Mesenchymal stem cell (in vitro differentiated cells and primary cell): ENCODE measurements around the gene ZNF740.
A peak's percentile ranks its signal among the peaks of the same experiment; 100 is the strongest.

ENCODE experiments used
- DNase-seq: peaks from one replicate; pipeline ENCODE4 v3.0.0-alpha.2; 2013
- H2AFZ ChIP-seq: one replicate; pipeline ENCODE4 v1.6.1; 2013; ENCODE audit warnings: low read depth, mild to moderate bottlenecking, control low read depth, inconsistent platforms, low read length, moderate library complexity
- H2AK5ac ChIP-seq: 2 replicates; pipeline ENCODE4 v1.6.1; 2013; ENCODE audit warnings: low read length, moderate library complexity, mild to moderate bottlenecking, inconsistent platforms; ENCODE audit not compliant: severe bottlenecking
- H2BK120ac ChIP-seq: one replicate; pipeline ENCODE4 v1.6.1; 2013; ENCODE audit warnings: low read depth, mild to moderate bottlenecking, inconsistent platforms, low read length, moderate library complexity
- H2BK12ac ChIP-seq, 2 experiments: one replicate each; pipeline ENCODE4 v1.6.1; 2013; ENCODE audit warnings: inconsistent platforms in 2 of 2, low read length in 2 of 2, mild to moderate bottlenecking in 2 of 2, moderate library complexity in 2 of 2, control low read depth in 1 of 2
- H2BK15ac ChIP-seq: one replicate; pipeline ENCODE4 v1.6.1; 2013; ENCODE audit warnings: mild to moderate bottlenecking, low read depth, inconsistent platforms; ENCODE audit not compliant: poor library complexity, severe bottlenecking
- H2BK5ac ChIP-seq: 2 replicates; pipeline ENCODE4 v1.6.1; 2013; ENCODE audit warnings: low read depth, mild to moderate bottlenecking, low read length, control low read depth, inconsistent platforms; ENCODE audit not compliant: poor library complexity, severe bottlenecking
- H3K14ac ChIP-seq, 2 experiments: one replicate each; pipeline ENCODE4 v1.6.1; 2013; ENCODE audit warnings: inconsistent platforms in 2 of 2, low read length in 2 of 2, control low read depth in 1 of 2, mild to moderate bottlenecking in 1 of 2, moderate library complexity in 1 of 2
- H3K18ac ChIP-seq, 2 experiments: one replicate each; pipeline ENCODE4 v1.6.1; 2013; ENCODE audit warnings: inconsistent platforms in 2 of 2, low read length in 2 of 2, control low read depth in 1 of 2, low read depth in 1 of 2, mild to moderate bottlenecking in 1 of 2
- H3K23ac ChIP-seq, 2 experiments: one replicate each; pipeline ENCODE4 v1.6.1; 2013; ENCODE audit warnings: inconsistent platforms in 2 of 2, low read length in 2 of 2, mild to moderate bottlenecking in 2 of 2, moderate library complexity in 2 of 2, control low read depth in 1 of 2
- H3K27ac ChIP-seq: 2 replicates; pipeline ENCODE4 v1.5.1; 2013; ENCODE audit warnings: mild to moderate bottlenecking, moderate library complexity, low read length, control low read depth, inconsistent platforms; ENCODE audit not compliant: poor library complexity, severe bottlenecking
- H3K27me3 ChIP-seq, 2 experiments: 2 replicates each; pipeline versions ENCODE4 v1.6.1 to v1.7.0; 2013; ENCODE audit warnings: low read length in 2 of 2, mild to moderate bottlenecking in 2 of 2, moderate library complexity in 2 of 2, control low read depth in 1 of 2, inconsistent platforms in 1 of 2; ENCODE audit not compliant: control insufficient read depth in 1 of 2, insufficient read depth in 1 of 2
- H3K36me3 ChIP-seq, 2 experiments: 2 replicates each; pipeline versions ENCODE4 v1.6.1 to v1.7.0; 2013; ENCODE audit warnings: low read length in 2 of 2, control low read depth in 1 of 2, inconsistent platforms in 1 of 2, low read depth in 1 of 2, mild to moderate bottlenecking in 1 of 2; ENCODE audit not compliant: insufficient read depth in 2 of 2, control insufficient read depth in 1 of 2
- H3K4ac ChIP-seq, 2 experiments: one replicate each; pipeline ENCODE4 v1.6.1; 2013; ENCODE audit warnings: inconsistent platforms in 2 of 2, low read length in 2 of 2, mild to moderate bottlenecking in 2 of 2, moderate library complexity in 2 of 2, control low read depth in 1 of 2, low read depth in 1 of 2
- H3K4me1 ChIP-seq: 2 replicates; pipeline ENCODE4 v1.6.1; 2013; ENCODE audit warnings: low read depth, low read length, control low read depth; ENCODE audit not compliant: control insufficient read depth, insufficient read depth
- H3K4me2 ChIP-seq: 2 replicates; pipeline ENCODE4 v1.6.1; 2013; ENCODE audit warnings: low read length, mild to moderate bottlenecking, inconsistent platforms; ENCODE audit not compliant: poor library complexity, severe bottlenecking
- H3K4me3 ChIP-seq, 2 experiments: 2 replicates each; pipeline versions ENCODE4 v1.5.1 to v1.7.0; 2013; ENCODE audit warnings: low read length in 2 of 2, mild to moderate bottlenecking in 2 of 2, control low read depth in 1 of 2, low read depth in 1 of 2; ENCODE audit not compliant: insufficient read depth in 1 of 2
- H3K79me1 ChIP-seq: replicated peaks from 2 replicates; pipeline ENCODE4 v1.6.1; 2013; ENCODE audit warnings: mild to moderate bottlenecking, control low read depth, low read length, inconsistent platforms; ENCODE audit not compliant: poor library complexity, severe bottlenecking
- H3K9ac ChIP-seq: 2 replicates; pipeline ENCODE4 v1.7.0; 2013; ENCODE audit warnings: mild to moderate bottlenecking, low read length, moderate library complexity
- H3K9me3 ChIP-seq: 2 replicates; pipeline ENCODE4 v1.7.0; 2013; ENCODE audit warnings: mild to moderate bottlenecking, low read length; ENCODE audit not compliant: control insufficient read depth
- H4K8ac ChIP-seq: one replicate; pipeline ENCODE4 v1.6.1; 2013; ENCODE audit warnings: inconsistent platforms, mild to moderate bottlenecking, low read length, moderate library complexity
- H4K91ac ChIP-seq: one replicate; pipeline ENCODE4 v1.6.1; 2013; ENCODE audit warnings: mild to moderate bottlenecking, low read length, inconsistent platforms
- WGBS: methylation state at CpG from one replicate; pipeline ENCODE4 v1.1.7; 2013; ENCODE audit warnings: mixed read lengths; 5-methylcytosine and 5-hydroxymethylcytosine counted together

ZNF740 gene

DNA sequence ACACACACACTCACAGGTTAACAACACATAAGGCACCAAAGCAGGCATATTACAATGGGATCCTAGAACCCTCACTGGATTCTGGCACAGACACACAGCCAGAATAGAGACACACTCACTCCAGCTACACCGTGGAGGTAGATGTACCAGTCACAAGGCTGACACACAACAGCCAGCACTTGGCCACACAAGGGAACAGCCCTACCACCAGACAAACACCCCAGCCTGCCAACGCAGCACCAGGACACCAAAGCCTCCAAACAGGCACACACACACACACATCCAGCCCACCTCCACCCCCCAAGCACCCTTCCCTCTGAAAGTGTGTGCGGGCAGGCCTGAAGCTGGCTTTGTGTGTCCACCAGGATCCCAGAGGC lies 37.4 kb downstream of the ZNF740 start:
- H2BK15ac ChIP-seq, result no peak overlapping the region
- H3K79me1 ChIP-seq, result peaks cover 11% of the 10 kb centered on the region
- H4K8ac ChIP-seq, result peak overlapping the region; percentile 20
- peaks cover 22% of the 10 kb centered on the region for H3K4me1 ChIP-seq
- peaks cover 25 to 31% of the 10 kb centered on the region in 2 experiments for H3K36me3 ChIP-seq
- no peak overlapping the region for H2BK5ac ChIP-seq
- peak overlapping the region in 1 of 2 experiments; percentile 68 for H3K14ac ChIP-seq
- 22% methylated on average over 3 of the region's 3 CpGs for whole genome bisulfite sequencing
- H2AK5ac ChIP-seq, result no peak overlapping the region
- no peaks in the 10 kb centered on the region for H3K9me3 ChIP-seq
- H3K4ac ChIP-seq, result peak overlapping the region in 1 of 2 experiments; percentile 85
- H3K23ac ChIP-seq, result peak overlapping the region in 1 of 2 experiments; percentile 53
- no peak overlapping the region for H3K27ac ChIP-seq
- H3K18ac ChIP-seq, result peak overlapping the region in 1 of 2 experiments; percentile 61
- no peak overlapping the region for H3K4me2 ChIP-seq
- peak overlapping the region; percentile 91 for H3K9ac ChIP-seq
- peak overlapping the region; percentile 55 for H4K91ac ChIP-seq
- H2BK12ac ChIP-seq, result peak overlapping the region in 1 of 2 experiments; percentile 77
- H2AFZ ChIP-seq, result no peak overlapping the region
- H3K27me3 ChIP-seq, result no peaks in the 10 kb centered on the region
- H2BK120ac ChIP-seq, result peak overlapping the region; percentile 9
- peak overlapping the region in 1 of 2 experiments; percentile 76 for H3K4me3 ChIP-seq
- peak; percentile 52 for DNase-seq

DNA sequence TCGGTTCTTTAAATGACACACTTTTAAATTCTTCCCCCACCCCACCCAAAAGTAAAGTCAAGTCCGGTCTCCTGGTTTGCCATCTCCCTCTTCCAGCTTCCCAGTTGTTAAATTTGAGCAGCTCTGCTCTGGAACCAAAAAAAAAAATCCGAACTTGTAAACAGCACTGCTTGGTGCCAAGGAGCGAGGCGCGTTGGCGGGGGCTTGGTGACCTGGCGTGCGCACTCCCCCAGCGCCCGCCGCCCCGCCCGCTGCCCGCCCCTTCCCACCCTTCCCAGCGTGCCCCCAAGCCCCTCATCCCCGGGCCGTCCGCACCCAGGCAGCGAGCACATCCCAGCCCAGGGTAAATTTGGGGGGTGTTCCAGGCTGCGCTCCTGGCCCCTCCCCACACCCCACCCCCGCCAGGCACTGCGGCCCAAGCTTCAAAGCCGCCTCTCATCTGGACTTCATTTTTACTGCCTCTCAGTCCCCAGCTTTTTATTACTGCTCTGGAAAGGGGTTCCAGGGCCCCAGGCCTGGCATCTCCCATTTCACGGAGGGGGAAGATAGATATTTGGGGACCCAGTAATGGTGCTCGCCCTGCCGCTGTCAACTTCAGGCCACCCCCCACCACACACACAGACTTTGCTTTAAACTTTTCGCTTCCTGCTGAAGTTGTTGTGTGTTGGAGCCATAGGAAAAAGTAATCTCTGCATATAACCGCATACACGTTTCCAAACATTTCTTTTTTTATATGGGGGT lies 38.2 kb downstream of the ZNF740 start:
- H3K9me3 ChIP-seq, result no peaks in the 10 kb centered on the region
- H2AK5ac ChIP-seq, result no peak overlapping the region
- peaks cover 11% of the 10 kb centered on the region for H3K79me1 ChIP-seq
- no peak overlapping the region for H2BK15ac ChIP-seq
- peak overlapping the region; percentile 91 for H3K9ac ChIP-seq
- H2BK120ac ChIP-seq, result peak overlapping the region; percentile 9
- H3K4me3 ChIP-seq, result peak overlapping the region in 1 of 2 experiments; percentile 87
- no peak overlapping the region for H3K23ac ChIP-seq
- no peak overlapping the region for H2AFZ ChIP-seq
- no peak overlapping the region for H2BK12ac ChIP-seq
- peak overlapping the region; percentile 64 for H3K4me2 ChIP-seq
- H3K36me3 ChIP-seq, result peaks cover 21 to 23% of the 10 kb centered on the region in 2 experiments
- peak overlapping the region; percentile 40 for H4K91ac ChIP-seq
- no peak overlapping the region for H3K27ac ChIP-seq
- no peak overlapping the region for H2BK5ac ChIP-seq
- WGBS, result 6% methylated on average over 19 of the region's 30 CpGs
- H3K14ac ChIP-seq, result no peak overlapping the region
- no peak for DNase-seq
- peak overlapping the region in 1 of 2 experiments; percentile 16 for H3K18ac ChIP-seq
- H3K4me1 ChIP-seq, result peaks cover 30% of the 10 kb centered on the region
- peak overlapping the region; percentile 69 to 71 for H3K4ac ChIP-seq
- no peaks in the 10 kb centered on the region for H3K27me3 ChIP-seq
- peak overlapping the region; percentile 56 for H4K8ac ChIP-seq

- peak overlapping the region; percentile 64 for H3K4me2 ChIP-seq
- H4K8ac ChIP-seq, result peak overlapping the region; percentile 27
- DNase-seq, result peak; percentile 88
- H2BK15ac ChIP-seq, result peak overlapping the region; percentile 54
- peaks cover 11% of the 10 kb centered on the region for H3K79me1 ChIP-seq
- H3K9me3 ChIP-seq, result no peaks in the 10 kb centered on the region
- H2BK12ac ChIP-seq, result peak overlapping the region; percentile 19 to 28
- H3K9ac ChIP-seq, result peak overlapping the region; percentile 91
- peak overlapping the region; percentile 41 to 59 for H3K18ac ChIP-seq
- no peak overlapping the region for H2AFZ ChIP-seq
- no peak overlapping the region for H2BK120ac ChIP-seq
- H3K27ac ChIP-seq, result no peak overlapping the region
- no peaks in the 10 kb centered on the region for H3K27me3 ChIP-seq
- peak overlapping the region; percentile 49 to 87 for H3K4me3 ChIP-seq
- under 1% methylated on average over 27 of the region's 27 CpGs for WGBS
- peak overlapping the region; percentile 97 for H4K91ac ChIP-seq
- peak overlapping the region in 1 of 2 experiments; percentile 14 for H3K14ac ChIP-seq
- H3K23ac ChIP-seq, result peak overlapping the region in 1 of 2 experiments; percentile 8
- H3K4me1 ChIP-seq, result peaks cover 34% of the 10 kb centered on the region
- H3K36me3 ChIP-seq, result peaks cover 13 to 16% of the 10 kb centered on the region in 2 experiments
- no peak overlapping the region for H2AK5ac ChIP-seq
- no peak overlapping the region for H2BK5ac ChIP-seq
- peak overlapping the region; percentile 15 to 33 for H3K4ac ChIP-seq
These were observed 38.9 kb downstream of the ZNF740 start for GRCh38 chr12:53219292-53219955.
